Progenitor cell of endocrine pancreas (in vitro differentiated cells): ENCODE results near the gene MAN1C1. TPM values are rescaled to one million over a fixed set of nuclear protein-coding genes. Genes with fewer than 3 reads are reported as not detected.
A peak's percentile ranks its signal among the peaks of the same experiment; 100 is the strongest.

Source experiments
- DNase-seq: peaks from one replicate; pipeline ENCODE4 v3.0.0; 2021; ENCODE audit warnings: low spot score; ENCODE audit not compliant: unreplicated experiment
- H3K27ac Mint-ChIP-seq: 2 replicates; pipeline ENCODE4 v1.8.0; 2021; ENCODE audit warnings: mild to moderate bottlenecking, moderate library complexity, mixed read lengths
- H3K27me3 Mint-ChIP-seq: 2 replicates; pipeline ENCODE4 v1.8.0; 2021; ENCODE audit warnings: mixed read lengths
- H3K36me3 Mint-ChIP-seq: 2 replicates; pipeline ENCODE4 v1.8.0; 2022; ENCODE audit warnings: mixed read lengths; ENCODE audit not compliant: insufficient read depth
- H3K4me1 Mint-ChIP-seq: 2 replicates; pipeline ENCODE4 v1.8.0; 2021; ENCODE audit warnings: low read depth, mixed read lengths
- H3K4me3 Mint-ChIP-seq: 2 replicates; pipeline ENCODE4 v1.8.0; 2021; ENCODE audit warnings: low read depth, mild to moderate bottlenecking, moderate library complexity, mixed read lengths
- H3K9me3 Mint-ChIP-seq: 2 replicates; pipeline ENCODE4 v1.8.0; 2021; ENCODE audit warnings: low read depth, mixed read lengths
- CTCF ChIP-seq: fragments of 200-600 bp; sonication (generic); IDR thresholded peaks from one replicate; pipeline ENCODE4 v1.5.0; 2021; ENCODE audit warnings: antibody characterized with exemption, mild to moderate bottlenecking; ENCODE audit not compliant: unreplicated experiment
- total RNA-seq: library from RNA; stranded (reverse); gene quantifications from 2 replicates; pipeline ENCODE4 v1.2.1, GENCODE V29; 2021

MAN1C1 gene
- total RNA-seq, 1 donor from 2014 or later = 5.1 TPM

GRCh38 chr1:25770541-25771220 lies 154.1 kb downstream of the MAN1C1 start:
- H3K4me3 Mint-ChIP-seq = no peak overlapping the region
- DNase-seq = no peak
- H3K36me3 Mint-ChIP-seq = no peaks in the 10 kb centered on the region
- H3K4me1 Mint-ChIP-seq = peaks cover 58% of the 10 kb centered on the region
- no peaks in the 10 kb centered on the region for H3K9me3 Mint-ChIP-seq
- peak overlapping the region; percentile 87 for H3K27ac Mint-ChIP-seq
- no peak for TF ChIP-seq CTCF
- H3K27me3 Mint-ChIP-seq = no peaks in the 10 kb centered on the region

- no peak for TF ChIP-seq CTCF
- Mint-ChIP-seq H3K4me3 (peak overlapping the region; percentile 44), H3K27ac (peak overlapping the region; percentile 87), H3K36me3 (no peaks in the 10 kb centered on the region), H3K4me1 (peaks cover 60% of the 10 kb centered on the region), H3K9me3 (no peaks in the 10 kb centered on the region), H3K27me3 (no peaks in the 10 kb centered on the region)
- DNase-seq = no peak
These were observed 154.9 kb downstream of the MAN1C1 start for GRCh38 chr1:25771221-25772114.

GRCh38 chr1:25772164-25772563 lies 155.6 kb downstream of the MAN1C1 start:
- H3K27me3 Mint-ChIP-seq = no peaks in the 10 kb centered on the region
- peaks cover 60% of the 10 kb centered on the region for H3K4me1 Mint-ChIP-seq
- TF ChIP-seq CTCF = no peak

GRCh38 chr1:25772692-25773245 lies 156.2 kb downstream of the MAN1C1 start:
- H3K27me3 Mint-ChIP-seq = no peaks in the 10 kb centered on the region
- no peaks in the 10 kb centered on the region for H3K36me3 Mint-ChIP-seq
- H3K27ac Mint-ChIP-seq = peak overlapping the region; percentile 87
- TF ChIP-seq CTCF = no peak
- no peaks in the 10 kb centered on the region for H3K9me3 Mint-ChIP-seq
- no peak overlapping the region for H3K4me3 Mint-ChIP-seq
- peaks cover 60% of the 10 kb centered on the region for H3K4me1 Mint-ChIP-seq
- DNase-seq = no peak

More at GRCh38 chr1:25772164-25772563, 155.6 kb downstream of the MAN1C1 start:
- Mint-ChIP-seq H3K4me3 (peak overlapping the region; percentile 44), H3K36me3 (no peaks in the 10 kb centered on the region), H3K27ac (peak overlapping the region; percentile 87), H3K9me3 (no peaks in the 10 kb centered on the region)
- no peak for DNase-seq

- peak overlapping the region; percentile 36 for H3K4me3 Mint-ChIP-seq
- peak; percentile 29 for DNase-seq
- no peaks in the 10 kb centered on the region for H3K9me3 Mint-ChIP-seq
- peak overlapping the region; percentile 87 for H3K27ac Mint-ChIP-seq
- no peaks in the 10 kb centered on the region for H3K36me3 Mint-ChIP-seq
- H3K4me1 Mint-ChIP-seq = peaks cover 60% of the 10 kb centered on the region
- no peaks in the 10 kb centered on the region for H3K27me3 Mint-ChIP-seq
- TF ChIP-seq CTCF = no peak
These were observed 157.0 kb downstream of the MAN1C1 start for GRCh38 chr1:25773441-25774125.
